PC-9 (cell line): ENCODE data around the gene PALD1. TPM values are rescaled to one million over a fixed set of nuclear protein-coding genes. Genes with fewer than 3 reads are reported as not detected.

Experiments used
- BruUV-seq: library from RNA; stranded (reverse); fragments of 400-500 nt; replicated peaks from 2 replicates; lab custom pipeline; 2021; lab: Mats Ljungman, UMichigan
- CTCF ChIA-PET: fragments of 300-600 bp; sonication (Branson Sonifier 250); formaldehyde crosslinking; loops from one replicate; lab custom pipeline; 2022; ENCODE audit warnings: antibody characterized with exemption; lab: Charles Lee
- POLR2A ChIA-PET: fragments of 300-600 bp; sonication (Branson Sonifier 250); formaldehyde crosslinking; loops from one replicate; lab custom pipeline; 2022; ENCODE audit warnings: antibody characterized with exemption; ENCODE audit not compliant: unreplicated experiment; lab: Charles Lee
- DNase-seq, 2 experiments: peaks; one replicate each; pipeline versions ENCODE4 v3.0.0 to v3.0.0-alpha.2; 2015 to 2022; ENCODE audit warnings: mixed read lengths in 1 of 2
- H2AFZ ChIP-seq: fragments of 200-600 bp; sonication (generic); 2 replicates; pipeline ENCODE4 v1.8.1; 2017; ENCODE audit warnings: antibody characterized with exemption
- H3F3A ChIP-seq: fragments of 200-600 bp; sonication (generic); 2 replicates; pipeline ENCODE4 v1.8.1; 2017; ENCODE audit warnings: antibody characterized with exemption, mild to moderate bottlenecking, low read depth; ENCODE audit not compliant: insufficient read depth
- H3K27ac ChIP-seq: fragments of 200-600 bp; sonication (generic); 2 replicates; pipeline ENCODE4 v1.6.1; 2016; ENCODE audit warnings: mixed run types
- H3K27me3 ChIP-seq: fragments of 200-600 bp; sonication (generic); 2 replicates; pipeline ENCODE4 v1.6.1; 2016; ENCODE audit warnings: low read depth, mixed run types; ENCODE audit not compliant: insufficient read depth
- H3K36me3 ChIP-seq: fragments of 200-600 bp; sonication (generic); 2 replicates; pipeline ENCODE4 v1.6.1; 2016; ENCODE audit warnings: low read depth, mixed run types
- H3K4me1 ChIP-seq: fragments of 200-600 bp; sonication (generic); replicated peaks from 2 replicates; pipeline ENCODE4 v1.6.1; 2016; ENCODE audit warnings: mixed run types; ENCODE audit not compliant: insufficient read depth
- H3K4me2 ChIP-seq: fragments of 200-600 bp; sonication (generic); 2 replicates; pipeline ENCODE4 v1.6.1; 2017; ENCODE audit warnings: mixed run types
- H3K4me3 ChIP-seq: fragments of 200-600 bp; sonication (generic); 2 replicates; pipeline ENCODE4 v1.6.1; 2016; ENCODE audit warnings: mixed run types
- H3K79me2 ChIP-seq: fragments of 200-600 bp; sonication (generic); 2 replicates; pipeline ENCODE4 v1.6.1; 2017; ENCODE audit warnings: low read depth, mixed run types
- H3K9me2 ChIP-seq: fragments of 200-600 bp; sonication (generic); 2 replicates; pipeline ENCODE4 v1.8.1; 2017; ENCODE audit warnings: mild to moderate bottlenecking; ENCODE audit not compliant: insufficient read depth
- H3K9me3 ChIP-seq: fragments of 200-600 bp; sonication (generic); 2 replicates; pipeline ENCODE4 v1.8.1; 2016; ENCODE audit warnings: low read depth; ENCODE audit not compliant: insufficient read depth
- H4K20me1 ChIP-seq: fragments of 200-600 bp; sonication (generic); 2 replicates; pipeline ENCODE4 v1.8.1; 2017; ENCODE audit not compliant: insufficient read depth
- CTCF ChIP-seq: fragments of 200-600 bp; sonication (generic); conservative IDR thresholded peaks from 2 replicates; pipeline ENCODE4 v1.6.1; 2017; ENCODE audit warnings: mixed run types, antibody characterized with exemption, mild to moderate bottlenecking, moderate library complexity
- EZH2 ChIP-seq: fragments of 200-600 bp; sonication (generic); IDR thresholded peaks from 2 replicates; pipeline ENCODE4 v1.8.0; 2017; ENCODE audit warnings: antibody characterized with exemption, low read depth
- intact Hi-C: fragments of 100-400 bp; cut with micrococcal nuclease; formaldehyde crosslinking; loops from one replicate; pipeline ENCODE4 v1.10.0; 2022; ENCODE audit not compliant: unreplicated experiment
- total RNA-seq: library from RNA; stranded (reverse); gene quantifications from 2 replicates; pipeline ENCODE4 v1.2.3, GENCODE V29; 2021

Gene PALD1
- total RNA-seq, 1 experiment from 2014 or later: 5.2 TPM

GRCh38 chr10:70472799-70473454 is 5.6 kb upstream of the PALD1 start:
- intact Hi-C loops: no loop called here
- Histone ChIP-seq H3K27me3 (peaks cover 3% of the 10 kb centered on the region), H3K4me1 (peaks cover 34% of the 10 kb centered on the region), H3K9me2 (no peaks in the 10 kb centered on the region), H3K27ac (no peak overlapping the region), H3K4me3 (no peak overlapping the region), H3K79me2 (no peaks in the 10 kb centered on the region), H3K9me3 (no peaks in the 10 kb centered on the region), H2AFZ (no peak overlapping the region), H4K20me1 (no peaks in the 10 kb centered on the region), H3K36me3 (no peaks in the 10 kb centered on the region), H3K4me2 (no peak overlapping the region), H3F3A (peaks cover 25% of the 10 kb centered on the region)
- ChIA-PET CTCF (no interaction called here), POLR2A (no interaction called here)
- BruUV-seq: no TSS peak
- TF ChIP-seq CTCF (no peak), EZH2 (no peak)
- DNase-seq: no peak

- Histone ChIP-seq H3K27me3 (no peaks in the 10 kb centered on the region), H2AFZ (no peak overlapping the region), H3F3A (peaks cover 25% of the 10 kb centered on the region), H3K4me3 (no peak overlapping the region), H3K4me2 (peak overlapping the region; percentile 43), H3K4me1 (peaks cover 44% of the 10 kb centered on the region), H3K79me2 (peaks cover 4% of the 10 kb centered on the region; the same call in 1 of the 2 replicates), H3K9me3 (no peaks in the 10 kb centered on the region), H3K9me2 (no peaks in the 10 kb centered on the region), H4K20me1 (no peaks in the 10 kb centered on the region), H3K36me3 (no peaks in the 10 kb centered on the region), H3K27ac (no peak overlapping the region)
- TF ChIP-seq CTCF: no peak
- no peak for TF ChIP-seq EZH2
- POLR2A ChIA-PET: no interaction called here
- DNase-seq: peak; percentile 53 to 70
- BruUV-seq: no TSS peak
- CTCF ChIA-PET: no interaction called here
- intact Hi-C loops: loop anchor here (5.0 kb wide), 1 partner anchor 63 kb away; no protein-coding TSS in a partner anchor
Observed at GRCh38 chr10:70474780-70475179, 3.8 kb upstream of the PALD1 start.

- Histone ChIP-seq H3K4me2 (peak overlapping the region; percentile 43), H3K79me2 (peaks cover 4% of the 10 kb centered on the region; the same call in 1 of the 2 replicates), H3K4me1 (peaks cover 48% of the 10 kb centered on the region), H3F3A (peaks cover 25% of the 10 kb centered on the region), H3K36me3 (no peaks in the 10 kb centered on the region), H4K20me1 (no peaks in the 10 kb centered on the region), H3K4me3 (no peak overlapping the region), H3K27ac (peak overlapping the region; percentile 34), H2AFZ (no peak overlapping the region), H3K9me3 (no peaks in the 10 kb centered on the region), H3K9me2 (no peaks in the 10 kb centered on the region), H3K27me3 (no peaks in the 10 kb centered on the region)
- BruUV-seq: no TSS peak
- POLR2A ChIA-PET: interaction anchor here (0.6 kb wide), 2 partner anchors 173 to 379 kb away, joined by 3 to 7 read pairs; no protein-coding TSS in a partner anchor
- TF ChIP-seq EZH2: no peak
- no peak for TF ChIP-seq CTCF
- intact Hi-C loops: loop anchor here (5.0 kb wide), 1 partner anchor 62 kb away; no protein-coding TSS in a partner anchor
- peak; percentile 56 to 82 for DNase-seq
- CTCF ChIA-PET: interaction anchor here (0.6 kb wide), 1 partner anchor 213 kb away, joined by 3 read pairs; no protein-coding TSS in a partner anchor
Observed at GRCh38 chr10:70475661-70476060, 2.9 kb upstream of the PALD1 start.
